ENCODE measurements around the gene IGF2R. TPM values are rescaled to one million over a fixed set of nuclear protein-coding genes. Genes with fewer than 3 reads are reported as not detected.

IGF2R gene
- total RNA-seq, 1 experiment from 2014 or later = 160 TPM

DNA sequence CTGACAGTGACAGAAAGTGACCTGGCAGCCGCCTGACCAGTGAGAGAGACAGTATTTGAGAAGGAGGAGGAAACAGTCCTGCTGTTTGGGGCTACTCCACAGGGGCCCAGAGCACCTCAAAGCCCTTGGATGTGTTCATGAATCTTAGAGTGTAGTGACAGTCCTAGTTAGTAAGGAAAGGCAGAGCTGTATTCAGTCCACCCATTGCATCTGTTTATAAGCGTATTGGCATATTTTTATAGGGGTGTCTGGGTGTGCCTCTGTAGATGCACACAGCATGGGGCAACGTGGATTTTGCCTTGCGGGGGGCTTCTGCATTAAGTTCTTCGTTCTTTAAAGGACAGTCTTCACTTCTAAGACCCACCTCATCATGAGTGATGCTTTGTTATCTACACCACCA lies 108.1 kb downstream of the IGF2R start:
- DNase-seq (ENCODE audit: unreplicated experiment) = no peak
- Mint-ChIP-seq H3K4me3 (ENCODE audit: unreplicated experiment) (no peak overlapping the region), H3K27ac (ENCODE audit: low read depth, unreplicated experiment) (no peak overlapping the region), H3K36me3 (ENCODE audit: insufficient read depth, unreplicated experiment) (peaks cover 89% of the 10 kb centered on the region), H3K27me3 (ENCODE audit: insufficient read depth, unreplicated experiment) (no peaks in the 10 kb centered on the region), H3K9me3 (ENCODE audit: unreplicated experiment) (no peaks in the 10 kb centered on the region), H3K4me1 (ENCODE audit: insufficient read depth, unreplicated experiment) (no peaks in the 10 kb centered on the region)
- TF ChIP-seq, protein P1, sequence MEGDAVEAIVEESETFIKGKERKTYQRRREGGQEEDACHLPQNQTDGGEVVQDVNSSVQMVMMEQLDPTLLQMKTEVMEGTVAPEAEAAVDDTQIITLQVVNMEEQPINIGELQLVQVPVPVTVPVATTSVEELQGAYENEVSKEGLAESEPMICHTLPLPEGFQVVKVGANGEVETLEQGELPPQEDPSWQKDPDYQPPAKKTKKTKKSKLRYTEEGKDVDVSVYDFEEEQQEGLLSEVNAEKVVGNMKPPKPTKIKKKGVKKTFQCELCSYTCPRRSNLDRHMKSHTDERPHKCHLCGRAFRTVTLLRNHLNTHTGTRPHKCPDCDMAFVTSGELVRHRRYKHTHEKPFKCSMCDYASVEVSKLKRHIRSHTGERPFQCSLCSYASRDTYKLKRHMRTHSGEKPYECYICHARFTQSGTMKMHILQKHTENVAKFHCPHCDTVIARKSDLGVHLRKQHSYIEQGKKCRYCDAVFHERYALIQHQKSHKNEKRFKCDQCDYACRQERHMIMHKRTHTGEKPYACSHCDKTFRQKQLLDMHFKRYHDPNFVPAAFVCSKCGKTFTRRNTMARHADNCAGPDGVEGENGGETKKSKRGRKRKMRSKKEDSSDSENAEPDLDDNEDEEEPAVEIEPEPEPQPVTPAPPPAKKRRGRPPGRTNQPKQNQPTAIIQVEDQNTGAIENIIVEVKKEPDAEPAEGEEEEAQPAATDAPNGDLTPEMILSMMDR (IDR thresholded peaks at IDR 0.05; ENCODE audit: unreplicated experiment) = no peak
- ChIA-PET CTCF (interaction anchor here (1.0 to 1.2 kb wide), 3 partner anchors 12 to 378 kb away, joined by 3 to 4 read pairs (median 3); no protein-coding TSS in a partner anchor), POLR2A (interaction anchor here (0.9 kb wide), 1 partner anchor 12 kb away, joined by 3 read pairs; no protein-coding TSS in a partner anchor)
- intact Hi-C loops (cut with micrococcal nuclease) = no loop called here
- BruUV-seq (replicated peaks) = no TSS peak

DNA sequence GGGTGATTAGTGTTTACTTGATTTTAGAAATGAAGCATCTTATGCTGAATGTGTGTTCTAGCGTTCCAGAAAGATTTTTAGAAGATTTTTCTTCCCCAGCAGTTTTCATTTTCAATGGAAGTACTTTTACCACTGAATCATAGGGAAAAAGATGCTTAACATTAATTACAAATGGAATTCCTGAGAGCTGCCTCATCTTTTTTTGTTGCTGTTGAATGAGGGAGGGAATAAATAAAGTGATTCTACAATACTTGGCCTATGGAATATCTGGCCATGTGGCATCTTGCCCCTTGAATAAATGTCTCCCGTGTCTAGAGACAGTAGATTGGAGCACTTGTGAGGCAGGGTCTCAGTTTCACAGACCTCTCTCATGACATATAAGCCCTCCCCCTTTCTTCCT lies 108.6 kb downstream of the IGF2R start:
- no peaks in the 10 kb centered on the region for H3K27me3 Mint-ChIP-seq (ENCODE audit: insufficient read depth, unreplicated experiment)
- H3K4me1 Mint-ChIP-seq (ENCODE audit: insufficient read depth, unreplicated experiment) = no peaks in the 10 kb centered on the region
- TF ChIP-seq, protein P1 (IDR thresholded peaks at IDR 0.05; ENCODE audit: unreplicated experiment) = no peak
- H3K27ac Mint-ChIP-seq (ENCODE audit: low read depth, unreplicated experiment) = no peak overlapping the region
- no peak for DNase-seq (ENCODE audit: unreplicated experiment)
- H3K9me3 Mint-ChIP-seq (ENCODE audit: unreplicated experiment) = no peaks in the 10 kb centered on the region
- ChIA-PET POLR2A (interaction anchor here (0.9 kb wide), 1 partner anchor 11 kb away, joined by 3 read pairs; no protein-coding TSS in a partner anchor), CTCF (interaction anchor here (1.0 to 1.2 kb wide), 3 partner anchors 11 to 378 kb away, joined by 3 to 4 read pairs (median 3); no protein-coding TSS in a partner anchor)
- intact Hi-C loops (cut with micrococcal nuclease) = no loop called here
- BruUV-seq (replicated peaks) = no TSS peak
- no peak overlapping the region for H3K4me3 Mint-ChIP-seq (ENCODE audit: unreplicated experiment)
- H3K36me3 Mint-ChIP-seq (ENCODE audit: insufficient read depth, unreplicated experiment) = peaks cover 89% of the 10 kb centered on the region

DNA sequence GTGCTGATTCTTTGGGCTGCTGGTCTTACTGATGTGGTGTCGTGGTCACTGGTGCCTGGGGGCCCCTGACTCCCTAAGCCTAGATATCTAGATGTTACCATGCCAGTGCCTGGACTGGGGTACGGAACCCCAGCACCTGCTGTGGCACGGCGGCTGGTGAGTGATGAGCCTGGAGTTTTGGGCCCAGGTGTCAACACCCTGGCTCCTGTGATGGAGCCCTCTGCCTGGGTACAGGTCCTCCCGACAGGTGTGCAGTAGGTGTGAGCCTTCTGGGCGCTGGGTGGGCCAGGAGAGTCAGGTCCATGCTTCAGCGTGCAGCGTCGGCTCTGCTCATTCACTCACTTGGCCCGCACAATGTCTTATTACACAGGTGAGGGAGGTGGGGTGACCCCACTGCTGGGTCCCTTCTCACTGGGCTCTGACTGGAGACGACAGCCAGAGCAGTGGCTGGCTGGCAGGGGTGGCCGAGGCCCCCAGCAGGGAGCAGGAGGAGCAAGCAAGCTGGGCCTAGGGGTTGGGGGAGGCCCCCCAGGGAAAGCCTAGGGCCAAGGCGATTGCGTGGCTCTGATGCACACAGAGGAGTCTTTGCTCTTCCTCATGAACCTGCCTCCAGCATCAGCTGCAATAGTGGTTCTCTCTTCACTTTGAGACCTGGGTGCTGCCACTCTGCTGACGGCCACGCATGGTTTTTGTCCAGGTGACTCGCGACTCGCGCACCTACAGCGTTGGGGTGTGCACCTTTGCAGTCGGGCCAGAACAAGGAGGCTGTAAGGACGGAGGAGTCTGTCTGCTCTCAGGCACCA lies 110.2 kb downstream of the IGF2R start:
- Mint-ChIP-seq H3K9me3 (ENCODE audit: unreplicated experiment) (no peaks in the 10 kb centered on the region), H3K4me3 (ENCODE audit: unreplicated experiment) (no peak overlapping the region), H3K4me1 (ENCODE audit: insufficient read depth, unreplicated experiment) (no peaks in the 10 kb centered on the region), H3K27me3 (ENCODE audit: insufficient read depth, unreplicated experiment) (no peaks in the 10 kb centered on the region), H3K36me3 (ENCODE audit: insufficient read depth, unreplicated experiment) (peaks cover 88% of the 10 kb centered on the region), H3K27ac (ENCODE audit: low read depth, unreplicated experiment) (no peak overlapping the region)
- no peak for DNase-seq (ENCODE audit: unreplicated experiment)
- CTCF ChIA-PET = interaction anchor here (0.7 to 1.7 kb wide), 3 partner anchors 9 to 32 kb away, joined by 3 to 10 read pairs (median 3); no protein-coding TSS in a partner anchor
- intact Hi-C loops (cut with micrococcal nuclease) = no loop called here
- TF ChIP-seq, protein P1 (IDR thresholded peaks at IDR 0.05; ENCODE audit: unreplicated experiment) = no peak
- BruUV-seq (replicated peaks) = no TSS peak
- POLR2A ChIA-PET = no interaction called here

DNA sequence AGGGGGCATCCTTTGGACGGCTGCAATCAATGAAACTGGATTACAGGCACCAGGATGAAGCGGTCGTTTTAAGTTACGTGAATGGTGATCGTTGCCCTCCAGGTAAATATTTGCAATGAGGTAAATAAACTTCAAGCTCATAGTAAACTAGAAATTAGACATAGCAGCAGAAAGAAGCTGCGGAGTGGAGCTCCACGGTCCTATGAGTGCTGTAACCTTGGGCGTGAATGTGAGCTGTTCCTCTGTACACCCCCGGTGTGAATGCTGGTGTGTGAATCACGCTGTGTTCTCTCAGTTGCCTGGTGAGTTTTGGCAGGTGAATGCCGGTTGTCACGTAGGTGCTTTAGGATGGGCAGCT lies 110.8 kb downstream of the IGF2R start:
- CTCF ChIA-PET = interaction anchor here (0.7 to 1.7 kb wide), 3 partner anchors 9 to 32 kb away, joined by 3 to 10 read pairs (median 3); no protein-coding TSS in a partner anchor
- POLR2A ChIA-PET = no interaction called here
- H3K27ac Mint-ChIP-seq (ENCODE audit: low read depth, unreplicated experiment) = no peak overlapping the region
- peaks cover 88% of the 10 kb centered on the region for H3K36me3 Mint-ChIP-seq (ENCODE audit: insufficient read depth, unreplicated experiment)
- H3K4me1 Mint-ChIP-seq (ENCODE audit: insufficient read depth, unreplicated experiment) = no peaks in the 10 kb centered on the region
- intact Hi-C loops (cut with micrococcal nuclease) = no loop called here
- DNase-seq (ENCODE audit: unreplicated experiment) = no peak
- TF ChIP-seq, protein P1 (IDR thresholded peaks at IDR 0.05; ENCODE audit: unreplicated experiment) = no peak
- no TSS peak for BruUV-seq (replicated peaks)
- H3K9me3 Mint-ChIP-seq (ENCODE audit: unreplicated experiment) = no peaks in the 10 kb centered on the region
- H3K27me3 Mint-ChIP-seq (ENCODE audit: insufficient read depth, unreplicated experiment) = no peaks in the 10 kb centered on the region
- no peak overlapping the region for H3K4me3 Mint-ChIP-seq (ENCODE audit: unreplicated experiment)
